Ovary (tissue), 3 donors: ENCODE results near the gene SEMA6A.

ENCODE experiments used
- POLR2A ChIP-seq: fragments of 450-650 bp; IDR thresholded peaks from one replicate; pipeline ENCODE4 v1.6.1; 2017; ENCODE audit warnings: antibody characterized with exemption, mild to moderate bottlenecking, moderate library complexity
- TF ChIP-seq, protein P1 (sequence below), 3 donors: fragments of 450-650 bp in 2 of 3; fragments of 200-600 bp in 1 of 3; IDR thresholded peaks; one replicate each; pipeline versions ENCODE4 v1.5.1 to v1.8.0; 2016 to 2022; ENCODE audit warnings: antibody characterized with exemption in 3 of 3, mild to moderate bottlenecking in 1 of 3
- donor health status: DM: no; HTN: no; CAD: no.

DNA sequence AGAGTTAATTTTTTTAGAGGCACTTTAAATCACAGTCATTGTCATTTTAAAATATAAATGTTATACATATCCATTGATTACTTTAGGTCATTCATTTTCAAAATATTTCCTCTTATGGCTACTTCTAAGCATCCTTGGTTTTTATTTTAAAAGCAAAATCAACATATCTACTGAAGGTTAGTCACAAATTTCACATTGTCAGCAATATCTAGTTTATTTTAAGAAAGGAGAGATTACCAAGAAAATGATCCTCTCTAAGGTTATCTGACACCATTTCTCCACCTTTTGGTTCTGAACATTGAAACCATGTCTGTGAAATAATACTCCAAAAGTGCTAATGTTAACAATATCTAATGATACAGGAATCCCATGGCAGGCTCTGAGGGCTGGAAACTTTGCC, 24.5 kb downstream of the SEMA6A start:
- TF ChIP-seq, protein P1, sequence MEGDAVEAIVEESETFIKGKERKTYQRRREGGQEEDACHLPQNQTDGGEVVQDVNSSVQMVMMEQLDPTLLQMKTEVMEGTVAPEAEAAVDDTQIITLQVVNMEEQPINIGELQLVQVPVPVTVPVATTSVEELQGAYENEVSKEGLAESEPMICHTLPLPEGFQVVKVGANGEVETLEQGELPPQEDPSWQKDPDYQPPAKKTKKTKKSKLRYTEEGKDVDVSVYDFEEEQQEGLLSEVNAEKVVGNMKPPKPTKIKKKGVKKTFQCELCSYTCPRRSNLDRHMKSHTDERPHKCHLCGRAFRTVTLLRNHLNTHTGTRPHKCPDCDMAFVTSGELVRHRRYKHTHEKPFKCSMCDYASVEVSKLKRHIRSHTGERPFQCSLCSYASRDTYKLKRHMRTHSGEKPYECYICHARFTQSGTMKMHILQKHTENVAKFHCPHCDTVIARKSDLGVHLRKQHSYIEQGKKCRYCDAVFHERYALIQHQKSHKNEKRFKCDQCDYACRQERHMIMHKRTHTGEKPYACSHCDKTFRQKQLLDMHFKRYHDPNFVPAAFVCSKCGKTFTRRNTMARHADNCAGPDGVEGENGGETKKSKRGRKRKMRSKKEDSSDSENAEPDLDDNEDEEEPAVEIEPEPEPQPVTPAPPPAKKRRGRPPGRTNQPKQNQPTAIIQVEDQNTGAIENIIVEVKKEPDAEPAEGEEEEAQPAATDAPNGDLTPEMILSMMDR (IDR thresholded peaks at IDR 0.05): no peak
- no peak for TF ChIP-seq POLR2A
